NCI-H146 treated with DMSO at 0.1 percent for 48 hours (cell line): ENCODE measurements around the gene ATF3.
"Not testable (repeated sequence)": the region's sequence is repeated elsewhere in the genome, so short reads cannot be mapped to it uniquely, and the experiment has no call there.

ENCODE experiments used
- DNase-seq: peaks from one replicate; lab custom pipeline; 2025; ENCODE audit not compliant: unreplicated experiment; lab: John Stamatoyannopoulos, UW

The ATF3 gene

DNA sequence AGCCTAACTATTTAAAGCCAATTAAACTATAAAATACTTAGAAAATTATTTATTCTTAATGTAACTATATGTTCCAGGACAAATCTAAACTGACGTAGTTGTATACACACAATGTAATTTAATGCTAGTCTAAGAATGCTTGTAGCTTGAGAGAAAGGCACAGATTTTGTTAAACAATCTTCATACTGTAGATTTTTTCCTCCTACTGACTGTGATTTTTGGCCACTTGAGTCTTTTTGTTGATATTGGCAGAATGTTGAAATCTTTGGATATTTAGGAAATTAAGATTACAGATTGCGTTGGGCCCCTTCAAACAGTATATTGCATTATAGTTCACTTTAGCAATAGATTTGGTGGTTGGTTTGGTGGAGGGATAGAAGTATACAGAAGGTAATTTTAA is 40.5 kb downstream of the ATF3 start:
- DNase-seq = no peak

DNA sequence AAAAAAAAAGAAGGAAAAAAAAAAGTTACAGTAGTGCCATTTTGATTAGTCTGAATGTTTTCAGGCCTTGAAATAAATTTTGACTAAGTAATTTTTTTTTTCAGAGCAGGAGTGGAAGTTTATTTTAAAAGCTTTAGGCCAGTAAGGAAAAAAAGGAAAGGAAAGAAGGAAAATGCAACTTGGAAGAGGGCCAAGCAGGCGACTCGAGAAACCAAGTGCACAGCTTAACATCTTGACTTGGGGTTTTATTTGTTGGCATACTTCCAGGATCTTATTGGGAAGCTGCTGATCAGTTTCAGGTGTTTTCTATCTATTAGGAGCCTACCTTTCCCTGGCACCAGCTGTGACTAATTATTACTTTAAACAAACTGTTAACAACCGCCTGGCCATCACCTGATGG is 41.7 kb downstream of the ATF3 start:
- DNase-seq = peak; percentile 69

DNA sequence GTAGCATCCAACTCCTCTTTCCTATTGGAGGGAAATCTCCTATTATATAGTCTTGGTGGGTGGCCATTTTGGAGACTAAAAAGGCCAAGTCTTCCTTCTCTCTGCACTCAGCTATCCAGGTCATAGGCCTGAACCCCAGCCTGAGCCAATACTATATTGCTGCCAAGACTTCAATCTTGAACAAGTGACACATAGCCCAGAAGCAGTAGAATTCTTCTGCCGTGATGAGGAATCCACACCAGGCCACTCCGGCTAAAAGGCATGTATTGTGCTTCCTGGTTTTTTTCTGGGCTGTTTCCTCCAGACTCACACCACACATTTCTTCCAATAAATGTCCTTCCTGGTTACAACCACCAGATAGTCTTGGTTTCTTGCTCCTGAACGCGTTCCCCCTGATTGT is 43.0 kb downstream of the ATF3 start:
- DNase-seq = no peak

DNA sequence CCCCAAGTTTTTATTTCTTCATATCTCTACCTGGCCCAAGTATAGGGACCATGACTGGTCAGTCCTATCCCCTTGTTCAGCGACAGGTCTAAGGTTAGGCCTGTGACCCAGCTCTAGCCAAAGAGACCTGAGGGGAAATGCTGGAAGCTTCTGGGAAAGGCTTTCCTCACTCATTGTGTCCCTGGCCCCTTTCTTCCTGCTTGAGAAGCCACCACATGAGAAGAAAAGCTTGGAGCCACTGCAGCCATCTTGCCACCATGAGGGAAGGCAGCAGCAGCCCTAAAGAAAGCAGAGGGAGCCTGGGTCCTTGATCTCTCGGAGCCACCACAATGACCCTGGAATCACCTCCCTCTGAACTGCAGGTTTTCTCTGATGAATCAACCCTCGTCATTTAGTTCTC is 43.4 kb downstream of the ATF3 start:
- DNase-seq = no peak

DNA sequence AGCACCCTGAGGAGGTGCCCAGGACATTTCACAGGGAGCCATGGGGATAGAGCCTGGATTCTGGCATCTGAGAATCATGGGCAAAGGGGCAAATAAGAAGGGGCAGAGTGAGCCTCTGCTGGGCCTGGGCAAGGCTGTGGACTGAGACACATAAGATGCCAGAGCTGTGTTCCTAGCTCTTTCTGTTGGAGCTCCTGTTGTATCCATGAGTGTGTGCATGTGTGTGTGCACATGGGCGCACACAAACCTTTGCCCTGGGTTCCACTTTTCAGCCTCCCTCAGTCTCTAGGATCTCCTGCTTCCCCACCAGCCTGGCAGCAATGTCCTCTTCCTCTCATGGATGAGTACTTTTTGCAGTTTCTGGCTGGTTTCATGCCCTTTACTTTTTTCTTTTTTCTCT is 44.0 kb downstream of the ATF3 start:
- DNase-seq = no peak

DNA sequence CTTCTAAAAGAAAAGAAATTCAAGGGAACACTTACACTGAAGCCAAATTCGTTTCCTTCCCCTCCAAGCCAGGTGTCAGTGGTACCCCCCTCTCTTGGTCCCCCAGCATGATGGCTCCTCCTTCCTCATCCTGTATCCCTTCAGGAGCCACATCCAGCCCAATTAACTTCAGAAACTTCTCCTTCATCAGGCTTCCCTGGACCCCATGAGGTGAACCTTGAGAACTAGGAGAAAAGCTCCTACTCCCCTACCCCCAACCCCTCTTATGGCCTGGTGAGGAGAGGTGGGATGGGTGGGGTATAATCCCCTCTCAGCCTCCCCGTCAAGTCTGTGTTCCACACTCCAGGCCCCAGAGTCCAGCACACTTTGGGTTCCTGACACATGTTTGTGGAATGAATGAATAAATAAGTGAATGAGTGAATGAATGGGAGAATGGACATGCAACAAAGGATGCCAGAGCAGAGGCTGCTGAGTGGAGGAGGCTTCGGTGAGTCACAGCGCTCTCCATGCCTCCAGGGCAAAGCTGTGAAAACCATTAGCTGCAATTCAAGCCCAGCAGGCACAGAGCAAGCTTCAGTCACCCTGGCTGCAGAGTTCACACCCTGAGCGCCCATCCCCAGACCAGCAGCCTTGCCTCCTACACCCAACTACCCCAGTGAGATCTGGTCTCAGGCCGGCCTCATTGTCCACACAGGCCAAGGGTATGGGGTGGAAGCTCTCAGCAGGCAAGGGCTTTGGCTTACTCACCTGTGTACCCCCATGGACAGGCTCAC is 47.3 kb downstream of the ATF3 start:
- peak; percentile 37 for DNase-seq

DNA sequence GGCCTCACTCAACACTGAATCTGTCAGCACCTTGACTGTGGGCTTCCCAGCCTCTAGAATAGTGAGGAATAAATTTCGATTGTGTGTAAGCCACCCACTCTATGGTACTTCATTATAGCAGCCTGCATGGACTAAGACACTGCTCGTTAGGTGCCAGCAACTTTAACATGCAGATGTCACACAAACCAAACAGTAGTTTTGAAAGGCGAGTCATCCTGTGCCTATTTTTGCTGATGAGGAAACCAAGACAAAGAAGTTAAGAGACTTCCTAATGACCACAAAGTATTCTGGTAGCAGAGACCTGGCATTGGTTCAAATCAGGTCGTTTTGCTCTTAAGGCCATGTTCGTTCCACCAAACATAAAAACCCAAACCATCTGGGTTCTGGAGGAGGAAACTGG is 48.2 kb downstream of the ATF3 start:
- DNase-seq = no peak

DNA sequence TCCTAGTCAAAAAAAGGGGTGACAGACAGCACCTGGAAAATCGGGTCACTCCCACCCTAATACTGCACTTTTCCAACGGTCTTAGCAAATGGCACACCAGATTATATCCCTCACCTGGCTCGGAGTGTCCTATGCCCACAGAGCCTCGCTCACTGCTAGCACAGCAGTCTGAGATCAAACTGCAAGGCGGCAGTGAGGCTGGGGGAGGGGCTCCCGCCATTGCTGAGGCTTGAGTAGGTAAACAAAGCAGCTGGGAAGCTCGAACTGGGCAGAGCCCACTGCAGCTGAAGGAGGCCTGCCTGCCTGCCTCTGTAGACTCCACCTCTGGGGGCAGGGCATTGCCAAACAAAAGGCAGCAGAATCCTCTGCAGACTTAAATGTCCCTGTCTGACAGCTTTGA is 49.7 kb downstream of the ATF3 start:
- not testable (repeated sequence) for DNase-seq

DNA sequence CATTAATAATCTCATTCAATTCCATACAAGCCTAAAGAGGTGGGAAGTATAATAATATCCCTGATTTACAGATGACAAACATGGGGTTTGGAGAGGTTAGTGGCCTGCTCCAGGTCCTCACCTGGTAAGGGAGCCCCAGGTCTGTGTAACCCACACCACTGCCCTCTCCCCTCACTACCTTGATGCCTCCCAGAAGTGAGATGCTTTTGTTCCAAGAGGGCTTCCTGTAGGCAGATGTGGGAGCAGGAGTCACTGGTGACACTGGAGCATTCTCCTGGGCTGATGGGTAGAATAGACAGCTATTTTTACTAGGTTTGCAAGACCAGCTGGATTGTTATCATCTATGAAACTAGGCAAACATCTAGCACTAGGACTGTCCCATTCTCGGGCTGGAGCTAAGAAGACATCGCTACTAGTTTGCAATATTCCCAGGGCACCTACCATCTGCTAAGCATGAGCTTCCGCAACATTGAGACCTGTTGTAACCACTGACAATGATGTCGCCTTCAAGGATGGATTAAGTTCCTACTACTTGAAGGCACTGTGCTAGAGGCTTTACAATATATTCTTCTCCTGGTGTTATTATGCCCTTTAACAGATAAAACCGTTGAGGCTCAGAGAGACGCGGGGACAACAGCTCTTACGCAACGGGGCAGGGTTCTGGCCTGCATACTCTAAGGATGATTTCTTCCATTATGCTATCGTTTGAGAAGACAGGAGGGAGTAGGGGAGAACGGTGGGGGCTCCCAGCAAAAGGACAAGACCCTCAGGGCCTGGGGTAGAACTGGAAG is 56.0 kb downstream of the ATF3 start:
- no peak for DNase-seq

DNA sequence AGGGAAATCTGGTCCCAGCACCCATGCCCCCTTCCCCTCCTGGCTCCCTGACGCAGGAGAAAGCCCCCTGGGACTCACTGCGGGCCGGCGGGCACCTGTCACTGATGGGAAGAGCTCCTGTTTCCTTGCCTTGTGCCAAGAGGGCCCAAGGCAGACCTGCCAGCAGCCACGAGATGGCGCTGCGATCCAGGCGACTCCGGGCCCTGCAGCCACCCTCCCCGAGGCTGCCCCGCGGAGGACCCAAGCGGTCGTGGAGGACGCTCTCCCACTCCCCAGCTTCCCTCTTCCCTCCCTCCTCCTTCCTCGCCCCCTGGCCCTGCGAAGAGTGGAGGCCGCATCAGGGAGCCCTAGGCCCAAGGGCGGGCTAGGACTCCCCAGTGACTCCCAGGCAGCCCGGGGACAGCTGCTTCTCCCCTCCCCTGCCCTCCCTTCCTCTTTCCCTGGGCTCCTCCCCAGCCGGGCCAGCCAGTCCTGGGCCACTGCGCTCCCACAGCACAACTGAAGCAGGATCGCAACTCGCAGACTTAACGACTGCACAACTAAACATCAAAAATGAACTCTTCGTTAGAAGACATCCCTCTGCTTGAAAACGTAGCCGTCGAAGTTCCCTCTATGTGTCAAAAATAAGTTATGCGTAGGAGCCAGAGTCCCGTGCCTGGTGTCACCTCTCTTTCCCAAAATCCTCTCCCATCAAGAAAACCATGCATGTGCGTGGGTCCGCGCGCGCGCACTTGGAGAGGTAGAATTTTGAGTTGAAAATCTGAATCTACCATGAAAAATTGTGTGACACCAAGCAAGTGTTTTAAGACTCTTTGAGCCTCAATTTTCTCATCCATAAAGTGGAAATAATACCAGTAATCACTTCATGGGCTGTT is 56.9 kb downstream of the ATF3 start:
- no peak for DNase-seq

DNA sequence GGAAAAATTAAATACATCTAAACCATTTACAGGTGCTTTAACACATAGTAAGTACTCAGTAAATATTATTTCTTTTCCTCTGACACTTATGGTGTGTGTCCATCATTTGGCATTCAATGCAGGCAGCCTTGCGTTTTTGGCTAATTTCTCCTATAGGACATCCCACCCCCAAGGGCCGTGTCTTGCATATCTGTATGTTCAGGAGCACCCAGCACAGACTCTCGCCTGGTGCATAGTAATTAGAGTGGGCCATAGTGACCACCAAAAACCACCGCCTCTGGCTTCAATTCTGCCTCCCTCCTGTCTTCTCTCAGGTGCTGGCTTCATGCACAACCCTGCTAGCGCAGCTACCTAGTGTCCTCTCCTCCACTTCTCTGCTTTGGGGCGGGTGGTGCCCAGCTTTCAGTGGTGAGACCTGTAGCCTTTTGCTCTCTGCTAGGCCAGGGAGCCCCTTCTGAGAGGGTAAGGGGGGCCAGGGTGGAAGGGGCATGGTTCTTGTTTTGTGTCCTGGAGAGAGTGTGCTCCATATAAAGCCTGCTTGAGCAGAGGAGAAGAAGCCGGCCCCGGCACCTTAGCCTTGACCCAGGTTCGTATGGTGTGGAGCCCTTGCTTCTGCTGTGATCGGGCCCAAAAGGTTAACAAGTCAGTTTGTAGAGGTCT is 57.7 kb downstream of the ATF3 start:
- no peak for DNase-seq

DNA sequence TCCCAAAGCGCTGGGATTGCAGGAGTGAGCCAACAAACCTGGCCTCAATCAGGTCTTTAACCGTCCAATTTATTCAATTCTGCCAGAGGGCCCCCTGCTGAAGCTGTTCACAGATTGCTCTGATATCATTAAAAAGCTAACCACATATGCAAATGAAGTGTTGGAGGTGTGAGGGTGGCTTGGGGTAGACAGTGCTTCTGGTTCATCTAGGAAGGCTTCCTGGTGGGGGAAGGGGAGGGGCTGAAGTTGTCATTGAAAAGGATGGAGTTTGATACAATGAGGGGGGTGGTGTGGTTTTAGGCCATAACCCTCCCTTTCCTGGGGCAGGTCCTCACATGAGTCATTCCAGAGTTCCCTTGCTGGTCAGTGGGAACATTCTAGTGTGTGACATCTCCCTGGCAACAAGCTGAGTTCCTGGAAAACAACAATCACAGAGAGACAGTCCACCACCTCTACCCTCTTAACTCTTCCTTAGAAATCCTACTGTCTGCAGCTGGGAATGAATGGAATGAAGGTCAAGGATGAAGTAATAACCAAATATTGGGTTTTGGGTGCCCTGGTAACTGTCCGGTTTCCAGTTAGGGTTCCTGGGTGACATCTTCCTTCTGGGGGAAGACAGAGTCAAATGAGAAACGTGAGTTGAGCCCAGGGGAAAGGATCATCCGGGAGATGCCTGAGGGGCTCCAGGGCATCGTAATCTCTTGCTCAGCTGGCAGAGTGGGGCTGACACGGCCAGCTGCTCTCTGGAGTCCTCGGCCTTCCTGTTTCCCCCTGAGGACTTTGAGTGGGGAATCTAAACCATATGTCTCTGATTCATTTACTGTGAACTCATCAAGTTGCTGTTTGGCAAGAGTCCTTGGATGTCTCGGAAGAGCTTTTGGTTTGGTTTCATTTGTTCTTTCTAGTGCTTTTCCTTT is 58.9 kb downstream of the ATF3 start:
- DNase-seq = no peak

DNA sequence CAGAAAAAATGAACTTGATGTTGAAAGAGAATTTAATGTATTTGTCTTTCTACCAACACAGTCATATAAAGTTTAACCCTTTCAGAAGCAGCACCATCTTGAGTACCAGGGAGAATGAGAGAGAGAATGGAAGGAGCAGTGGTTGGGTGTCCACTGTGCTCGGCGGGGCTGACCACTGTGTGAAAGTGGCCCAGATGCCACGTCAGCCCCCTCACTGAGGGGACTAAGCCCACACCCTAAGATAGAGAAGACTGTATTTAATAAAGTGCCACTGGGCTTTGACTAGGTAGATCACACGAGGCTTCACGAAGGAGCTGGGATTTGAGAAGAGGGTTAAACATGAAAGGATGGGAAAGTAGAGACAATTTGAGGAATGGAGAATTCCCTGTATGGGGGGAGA is 59.9 kb downstream of the ATF3 start:
- no peak for DNase-seq

DNA sequence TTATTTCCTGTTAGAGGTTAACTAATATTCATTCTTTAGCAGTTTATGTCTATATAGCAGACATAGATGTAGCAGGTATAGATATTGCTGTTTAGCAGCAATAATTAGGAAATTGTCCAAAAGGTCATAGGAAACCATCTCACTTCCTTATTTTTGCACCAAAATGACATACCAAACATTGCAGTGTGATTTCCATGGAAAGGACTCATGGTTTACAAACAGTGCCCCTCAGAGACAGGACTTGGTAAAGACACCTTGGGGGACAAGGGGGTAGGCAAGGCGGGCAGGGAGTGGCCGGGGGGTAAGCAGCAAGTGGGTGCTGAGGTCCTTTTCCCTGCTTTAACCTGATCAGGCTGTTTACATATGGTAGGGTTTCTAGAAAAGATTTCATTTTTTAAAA is 60.5 kb downstream of the ATF3 start:
- no peak for DNase-seq

DNA sequence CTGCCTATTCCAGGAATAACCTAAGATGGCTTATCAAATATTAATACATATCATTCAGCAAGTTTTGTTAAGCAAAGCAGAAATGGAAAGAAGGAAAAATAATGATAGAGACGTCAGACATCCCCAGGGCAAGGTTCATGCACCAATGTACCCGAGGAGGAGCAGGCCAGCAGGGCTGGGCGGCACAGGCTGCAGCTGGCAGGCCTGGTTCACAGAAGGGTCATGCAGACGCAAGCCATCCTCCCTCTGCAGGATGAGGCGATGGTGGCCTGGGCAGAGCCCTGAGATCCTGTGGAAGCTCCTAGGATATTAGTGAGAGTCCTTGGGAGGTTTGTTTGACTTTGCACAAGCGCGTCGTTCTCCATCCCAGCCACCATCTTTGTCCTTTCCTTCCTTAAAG is 61.0 kb downstream of the ATF3 start:
- no peak for DNase-seq

DNA sequence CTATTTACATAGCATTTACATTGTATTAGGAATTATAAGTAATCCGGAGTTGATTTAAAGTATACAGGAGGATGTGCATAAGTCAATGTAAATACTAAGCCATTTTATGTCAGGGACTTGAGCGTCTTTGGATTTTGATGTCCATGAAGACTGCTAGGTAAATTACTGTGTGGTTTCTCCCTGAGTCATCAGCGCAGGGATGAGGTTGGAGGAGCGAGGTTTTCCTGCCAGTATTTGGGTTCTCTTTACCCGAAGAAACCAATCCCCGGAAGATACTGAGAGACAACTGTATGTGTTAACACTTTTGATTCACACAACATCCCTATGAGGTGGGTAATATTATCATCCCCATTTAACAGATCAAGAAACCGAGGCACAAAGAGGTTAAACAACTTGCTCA is 61.7 kb downstream of the ATF3 start:
- DNase-seq = no peak
